Fibroblast of villous mesenchyme (primary cell): Measurements from ENCODE around the gene HMGB1. TPM values are rescaled to one million over a fixed set of nuclear protein-coding genes. Genes with fewer than 3 reads are reported as not detected.

Experiments
- DNase-seq: peaks from one replicate; pipeline ENCODE4 v3.0.0-alpha.2; 2010; ENCODE audit warnings: low read depth
- H3K4me3 ChIP-seq: 2 replicates; pipeline ENCODE4 v1.5.1; 2011; ENCODE audit warnings: low read depth, mild to moderate bottlenecking, low read length
- total RNA-seq: library from RNA; depleted of rRNA; stranded (reverse); fragments of >200 nt; gene quantifications from 2 replicates; pipeline ENCODE4 v1.2.3, GENCODE V29; 2012
- TF ChIP-seq, protein P1 (sequence below): IDR thresholded peaks from 2 replicates; pipeline ENCODE4 v1.5.1; 2012; ENCODE audit warnings: low read depth, mild to moderate bottlenecking, low read length; ENCODE audit not compliant: insufficient read depth

Gene HMGB1
- total RNA-seq, 1 donor: 115 TPM

DNA sequence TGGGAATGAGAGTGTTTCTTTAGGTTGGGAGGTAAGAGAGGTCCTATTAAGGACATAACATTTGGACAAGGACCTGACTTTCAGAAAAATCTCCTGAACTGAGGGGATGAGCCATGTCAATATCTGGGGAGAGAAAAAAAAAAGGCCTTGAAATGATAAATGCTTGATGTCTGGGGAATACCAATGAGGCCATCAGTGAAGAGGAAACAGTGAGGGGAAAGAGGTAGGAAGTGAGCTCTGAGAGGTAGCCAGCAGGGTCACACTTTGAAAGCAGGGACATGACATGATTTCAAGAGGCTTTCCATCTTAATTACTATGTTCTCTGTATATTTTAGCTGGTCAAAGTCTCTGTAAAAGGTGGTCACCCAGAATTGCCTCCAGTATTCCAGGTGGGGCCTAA, 53.4 kb downstream of the HMGB1 start:
- TF ChIP-seq, protein P1, sequence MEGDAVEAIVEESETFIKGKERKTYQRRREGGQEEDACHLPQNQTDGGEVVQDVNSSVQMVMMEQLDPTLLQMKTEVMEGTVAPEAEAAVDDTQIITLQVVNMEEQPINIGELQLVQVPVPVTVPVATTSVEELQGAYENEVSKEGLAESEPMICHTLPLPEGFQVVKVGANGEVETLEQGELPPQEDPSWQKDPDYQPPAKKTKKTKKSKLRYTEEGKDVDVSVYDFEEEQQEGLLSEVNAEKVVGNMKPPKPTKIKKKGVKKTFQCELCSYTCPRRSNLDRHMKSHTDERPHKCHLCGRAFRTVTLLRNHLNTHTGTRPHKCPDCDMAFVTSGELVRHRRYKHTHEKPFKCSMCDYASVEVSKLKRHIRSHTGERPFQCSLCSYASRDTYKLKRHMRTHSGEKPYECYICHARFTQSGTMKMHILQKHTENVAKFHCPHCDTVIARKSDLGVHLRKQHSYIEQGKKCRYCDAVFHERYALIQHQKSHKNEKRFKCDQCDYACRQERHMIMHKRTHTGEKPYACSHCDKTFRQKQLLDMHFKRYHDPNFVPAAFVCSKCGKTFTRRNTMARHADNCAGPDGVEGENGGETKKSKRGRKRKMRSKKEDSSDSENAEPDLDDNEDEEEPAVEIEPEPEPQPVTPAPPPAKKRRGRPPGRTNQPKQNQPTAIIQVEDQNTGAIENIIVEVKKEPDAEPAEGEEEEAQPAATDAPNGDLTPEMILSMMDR: no peak
- no peak for DNase-seq
- H3K4me3 ChIP-seq: no peak overlapping the region

DNA sequence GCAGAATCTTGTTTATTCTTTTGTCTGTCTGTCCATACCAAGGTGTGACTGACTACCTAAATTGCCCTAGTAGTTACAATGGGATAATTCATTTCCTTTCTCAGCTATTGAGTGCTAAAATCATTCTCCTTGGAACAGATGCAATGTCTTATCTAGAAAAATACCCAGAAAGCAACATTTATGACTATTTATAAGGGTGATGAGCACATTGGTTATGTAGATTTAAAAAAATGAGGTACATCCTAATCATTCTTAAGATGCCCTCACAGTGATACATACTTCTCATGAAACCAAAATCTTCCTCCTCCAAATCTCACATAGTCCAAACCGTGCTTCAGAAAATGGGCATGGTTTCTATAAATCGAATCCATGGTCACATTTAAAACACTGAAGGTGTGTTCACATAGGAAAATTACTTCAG, 55.0 kb downstream of the HMGB1 start:
- no peak overlapping the region for H3K4me3 ChIP-seq
- DNase-seq: no peak
- TF ChIP-seq, protein P1: no peak

- DNase-seq: peak; percentile 80
- no peak overlapping the region for H3K4me3 ChIP-seq
- TF ChIP-seq, protein P1: no peak
These were observed 55.6 kb downstream of the HMGB1 start for GRCh38 chr13:30409886-30410704.

- DNase-seq: peak; percentile 93
- TF ChIP-seq, protein P1: peak; percentile 68
- peak overlapping the region; percentile 31 for H3K4me3 ChIP-seq
These were observed 57.2 kb downstream of the HMGB1 start for GRCh38 chr13:30408319-30409101.

DNA sequence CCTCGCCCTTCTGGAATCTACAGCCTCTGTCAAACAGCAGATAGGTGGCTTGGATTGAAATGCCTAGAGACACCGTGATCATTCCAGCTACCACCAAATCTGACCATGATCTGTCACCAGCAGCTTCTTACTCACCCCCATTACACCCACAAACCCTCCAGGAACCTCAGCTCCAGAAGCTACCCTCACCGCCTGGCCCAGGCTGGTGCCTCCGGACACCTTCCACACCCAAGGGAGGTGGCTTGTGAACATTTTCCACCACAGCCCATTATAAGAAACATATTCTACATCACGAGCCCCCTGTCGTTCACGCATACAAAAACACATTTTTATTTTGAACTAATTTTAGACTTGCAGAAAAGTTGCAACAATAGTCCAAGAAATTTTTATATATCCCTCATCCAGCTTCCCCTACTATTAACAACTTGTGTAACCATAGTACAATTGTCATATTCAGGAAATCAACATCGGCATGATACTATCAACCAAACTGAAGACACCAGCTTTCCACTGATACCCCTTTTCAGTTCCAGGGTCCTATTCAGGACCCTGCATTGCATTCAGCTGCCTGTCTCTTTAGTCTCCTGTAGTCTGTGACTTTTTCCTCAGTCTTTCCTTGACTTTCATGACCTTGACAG, 58.8 kb downstream of the HMGB1 start:
- no peak overlapping the region for H3K4me3 ChIP-seq
- no peak for DNase-seq
- TF ChIP-seq, protein P1: no peak

Other genes starting within 250 kb of the HMGB1 start
- gene KATNAL1, start 158.4 kb downstream of the HMGB1 start, total RNA-seq: 29.0 and 35.4 TPM in 2 replicates
- gene UBE2L5, start 43.4 kb downstream of the HMGB1 start, total RNA-seq: not detected in 2 replicates
- gene USPL1, start 152.0 kb upstream of the HMGB1 start, total RNA-seq: 16.4 and 21.2 TPM in 2 replicates